GM18502 (cell line): ENCODE data around the gene GTF2H2C.
"Not testable (repeated sequence)": the region's sequence is repeated elsewhere in the genome, so short reads cannot be mapped to it uniquely, and the experiment has no call there.

Source experiments
- ATAC-seq: cut with Tn5 transposase; IDR thresholded peaks from one replicate; pipeline ENCODE4 v1.9.1; 2021; ENCODE audit warnings: mild to moderate bottlenecking; ENCODE audit not compliant: unreplicated experiment, poor library complexity

The GTF2H2C gene

DNA sequence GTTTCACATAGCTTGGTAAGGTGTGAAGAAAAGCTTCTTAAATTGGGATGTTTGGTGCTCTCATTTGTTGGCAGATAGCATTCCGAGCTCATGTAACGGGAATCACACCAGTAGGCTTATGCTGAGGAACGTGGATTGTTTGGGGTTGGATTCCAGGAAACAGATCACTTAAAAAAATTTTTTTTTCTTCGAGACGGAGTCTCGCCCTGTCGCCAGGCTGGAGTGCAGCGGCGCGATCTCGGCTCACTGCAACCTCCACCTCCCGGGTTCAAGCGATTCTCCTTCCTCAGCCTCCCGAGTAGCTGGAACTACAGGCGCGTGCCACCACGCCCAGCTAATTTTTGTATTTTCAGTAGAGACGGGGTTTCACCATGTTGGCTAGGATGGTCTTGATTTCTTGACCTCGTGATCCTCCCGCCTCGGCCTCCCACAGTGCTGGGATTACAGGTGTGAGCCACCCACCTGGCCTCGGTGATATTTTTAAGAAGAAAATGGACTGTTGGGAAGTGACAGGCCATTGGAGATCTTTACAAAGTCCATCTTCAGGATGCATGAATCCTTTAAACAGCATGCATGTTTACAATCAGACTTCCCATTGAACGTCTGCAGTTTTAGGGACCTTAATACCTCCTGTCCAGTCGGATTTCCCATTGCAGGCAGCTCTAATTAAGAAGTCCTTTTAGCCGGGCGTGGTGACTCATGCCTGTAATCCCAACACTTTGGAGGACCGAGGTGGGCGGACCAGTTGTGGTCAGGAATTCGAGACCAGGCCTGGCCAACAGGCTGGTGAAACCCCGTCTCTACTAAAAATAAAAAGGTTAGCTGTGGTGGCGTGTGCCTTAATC is 818 bp downstream of the GTF2H2C start:
- ATAC-seq = not testable (repeated sequence)

DNA sequence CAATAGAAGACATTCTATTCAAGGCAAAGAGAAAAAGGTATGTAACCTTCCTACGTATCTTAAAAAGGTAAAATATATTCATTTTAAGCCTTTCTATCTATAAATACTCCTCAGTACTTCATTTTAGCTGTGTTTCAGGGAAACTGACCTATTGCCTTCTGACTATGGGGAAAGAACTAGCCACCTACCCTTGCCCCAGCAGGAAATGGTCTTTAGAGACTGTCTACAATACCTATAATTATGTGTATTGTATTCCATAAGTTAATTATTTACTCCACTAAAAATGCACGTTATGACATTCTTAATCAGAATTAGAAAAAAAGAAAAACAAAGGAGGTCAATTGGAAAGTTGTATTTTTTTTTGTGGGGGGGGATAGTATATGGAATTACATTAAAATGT is 6.2 kb downstream of the GTF2H2C start:
- ATAC-seq = not testable (repeated sequence)

DNA sequence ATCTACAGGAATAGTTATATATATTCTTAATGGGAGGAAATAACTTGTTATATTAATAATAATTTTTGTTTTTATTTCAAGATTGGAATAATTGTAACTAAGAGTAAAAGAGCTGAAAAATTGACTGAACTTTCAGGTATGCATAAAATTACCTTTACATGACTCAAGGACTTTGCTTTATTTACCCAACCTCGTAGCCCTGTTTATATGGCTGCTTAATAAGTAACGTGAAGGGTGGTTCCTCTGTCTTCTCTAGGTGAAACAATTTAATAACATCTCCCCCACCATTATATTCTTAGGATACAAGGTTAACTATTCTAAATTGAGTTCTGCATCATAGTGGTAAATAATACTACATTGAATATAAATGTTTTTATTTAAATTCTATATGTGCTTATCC is 8.1 kb downstream of the GTF2H2C start:
- not testable (repeated sequence) for ATAC-seq

DNA sequence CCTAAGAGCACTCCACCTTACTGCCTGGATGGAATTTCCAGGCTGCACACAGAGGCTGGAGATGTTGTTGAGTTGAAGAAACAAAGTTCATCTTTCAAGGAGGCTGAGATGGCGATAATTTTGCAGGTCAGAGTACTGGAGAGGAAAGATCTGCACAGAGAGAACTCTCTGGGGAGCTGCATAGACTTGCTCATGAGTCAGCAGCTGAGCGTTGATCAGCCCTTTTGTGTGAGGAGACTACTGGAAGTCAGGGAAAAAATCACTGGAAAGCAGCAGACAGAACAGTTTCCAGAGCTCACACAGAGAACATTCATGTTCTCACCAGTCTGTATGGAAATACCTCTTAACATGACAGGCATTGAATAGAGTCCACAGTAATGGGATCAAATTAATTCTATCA is 23.4 kb downstream of the GTF2H2C start:
- ATAC-seq = not testable (repeated sequence)

DNA sequence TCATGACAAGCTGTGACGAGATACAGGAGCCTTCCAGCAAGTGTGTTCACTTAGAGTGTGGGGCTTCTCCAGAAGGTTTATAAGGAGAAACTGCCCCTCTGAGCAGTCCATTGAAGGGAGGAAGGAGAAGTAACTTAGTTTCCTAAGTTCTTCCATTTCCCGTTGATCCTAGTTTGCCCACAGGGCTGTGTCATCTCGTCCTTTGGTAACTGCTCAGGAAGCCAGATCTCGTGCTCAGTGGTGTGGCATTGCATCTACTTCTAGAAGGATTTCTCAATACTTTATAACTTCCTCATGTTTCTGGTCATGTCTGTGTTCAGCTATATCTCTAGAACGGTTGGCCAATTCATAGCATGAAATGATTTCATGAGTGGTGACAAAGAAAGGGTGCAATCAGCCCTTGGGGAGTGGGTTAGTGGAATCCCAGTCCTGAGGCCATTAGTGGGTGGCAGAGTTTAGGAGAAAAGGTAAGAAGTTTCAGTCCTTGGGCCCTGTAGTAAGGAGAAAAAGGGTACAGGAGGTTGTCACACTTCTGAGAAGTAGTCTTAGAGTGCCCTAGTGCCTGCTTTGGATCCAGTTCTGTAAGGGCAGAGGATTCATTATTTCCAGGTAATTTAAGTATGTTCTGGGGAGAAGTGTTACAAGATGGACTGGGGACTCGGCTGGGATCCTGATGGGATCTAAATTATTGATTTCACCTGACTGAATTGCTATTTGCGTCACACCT is 36.3 kb downstream of the GTF2H2C start:
- not testable (repeated sequence) for ATAC-seq

DNA sequence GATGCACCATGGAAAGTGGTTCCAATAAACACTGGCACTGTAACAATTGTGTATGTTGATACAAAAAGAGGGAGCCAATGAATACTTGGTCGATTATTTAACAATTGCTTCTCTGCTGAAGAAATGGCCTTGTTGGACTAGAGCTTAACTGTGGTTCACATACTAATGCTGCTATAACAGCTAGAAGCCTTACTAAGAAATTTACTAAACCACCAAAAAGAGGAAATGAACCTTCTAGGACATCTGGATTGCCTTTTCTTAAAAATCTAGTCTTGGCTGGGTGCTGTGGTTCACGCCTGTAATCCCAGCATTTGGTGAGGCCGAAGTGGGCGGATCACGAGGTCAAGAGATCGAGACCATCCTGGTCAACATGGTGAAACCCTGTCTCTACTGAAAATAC is 42.0 kb downstream of the GTF2H2C start:
- peak; percentile 87 for ATAC-seq

DNA sequence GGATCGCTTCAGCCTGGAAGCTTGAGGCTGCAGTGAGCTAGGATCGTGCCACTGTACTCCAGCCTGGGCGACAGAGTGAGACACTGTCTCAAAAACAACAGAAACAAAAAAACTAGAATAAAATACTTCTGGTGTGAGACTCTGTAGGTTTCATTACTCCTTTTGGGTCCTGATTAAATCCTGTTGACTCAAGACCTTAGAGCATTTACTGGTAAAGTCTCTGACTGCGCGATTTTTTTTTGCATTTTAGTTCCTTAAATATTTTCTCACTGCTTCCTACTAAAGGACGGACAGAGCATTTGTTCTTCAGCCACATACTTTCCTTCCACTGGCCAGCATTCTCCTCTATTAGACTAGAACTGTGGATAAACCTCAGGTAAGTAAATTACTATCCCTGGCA is 46.8 kb downstream of the GTF2H2C start:
- not testable (repeated sequence) for ATAC-seq

DNA sequence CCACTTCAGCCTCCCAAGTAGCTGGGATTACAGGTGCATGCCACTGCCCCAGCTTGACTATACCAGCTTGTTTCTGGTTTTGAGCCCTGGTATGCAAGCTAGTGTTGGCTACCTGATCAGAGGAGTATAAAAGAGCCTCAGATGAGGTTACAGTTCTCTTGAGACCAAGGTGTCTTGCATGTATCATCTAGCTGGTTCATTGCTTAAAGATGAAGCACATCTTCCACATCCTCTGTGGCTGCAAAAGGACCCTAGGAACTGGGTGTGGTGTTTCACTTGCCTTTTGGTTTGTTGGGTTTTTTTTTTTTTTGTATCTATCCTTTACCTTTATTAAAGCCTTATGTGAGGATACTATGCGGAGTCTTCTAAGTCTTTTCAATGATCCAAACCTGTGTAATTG is 47.8 kb downstream of the GTF2H2C start:
- ATAC-seq = not testable (repeated sequence)

DNA sequence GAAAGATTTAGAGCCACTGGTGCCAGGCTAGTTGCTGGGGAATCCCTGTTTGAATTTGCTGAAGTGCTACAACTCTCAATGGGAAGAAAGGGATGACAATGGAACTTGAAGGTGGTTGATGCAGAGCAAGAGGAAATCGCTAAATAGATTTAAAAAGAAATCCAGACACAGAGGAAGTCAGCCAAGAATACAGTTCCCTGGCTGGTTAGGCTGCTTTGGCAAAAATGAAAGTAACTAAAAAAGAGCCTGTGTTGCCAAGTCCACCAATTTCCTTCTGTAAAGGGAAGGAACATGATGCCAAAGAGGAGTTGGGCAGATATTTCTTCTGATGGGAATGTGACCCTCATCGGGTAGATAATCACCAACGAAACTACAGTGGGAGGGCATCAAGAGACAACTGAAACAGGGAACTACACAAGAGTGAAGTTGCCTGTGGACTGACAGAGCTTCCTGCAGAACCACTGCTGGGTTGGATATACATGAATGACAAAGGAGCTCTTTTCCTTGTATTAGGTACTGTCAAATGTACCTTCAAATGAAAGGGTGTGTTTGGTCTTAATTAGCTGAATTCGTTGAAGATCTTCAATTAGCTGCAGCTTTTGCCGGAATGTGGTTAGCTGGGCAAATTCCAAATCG is 49.0 kb downstream of the GTF2H2C start:
- ATAC-seq = not testable (repeated sequence)

DNA sequence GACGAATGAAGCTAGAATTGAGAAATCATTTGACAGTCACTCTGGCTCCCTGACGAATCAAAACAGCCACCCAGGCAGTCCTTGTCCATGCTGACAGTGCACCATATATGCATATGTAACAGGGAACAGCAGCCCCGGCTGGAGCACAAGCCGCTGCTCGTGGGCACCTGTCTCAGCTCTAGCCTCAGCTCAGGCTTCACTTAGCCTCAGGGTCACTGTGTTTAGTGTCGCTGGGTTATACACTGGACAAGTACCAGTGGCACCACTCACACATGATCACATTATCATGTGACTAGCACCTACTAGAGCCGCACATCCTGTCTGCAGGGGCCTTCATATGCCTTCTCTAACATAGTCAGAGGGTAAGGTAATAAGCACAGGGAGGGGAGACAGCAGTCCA is 54.9 kb downstream of the GTF2H2C start:
- ATAC-seq = not testable (repeated sequence)

DNA sequence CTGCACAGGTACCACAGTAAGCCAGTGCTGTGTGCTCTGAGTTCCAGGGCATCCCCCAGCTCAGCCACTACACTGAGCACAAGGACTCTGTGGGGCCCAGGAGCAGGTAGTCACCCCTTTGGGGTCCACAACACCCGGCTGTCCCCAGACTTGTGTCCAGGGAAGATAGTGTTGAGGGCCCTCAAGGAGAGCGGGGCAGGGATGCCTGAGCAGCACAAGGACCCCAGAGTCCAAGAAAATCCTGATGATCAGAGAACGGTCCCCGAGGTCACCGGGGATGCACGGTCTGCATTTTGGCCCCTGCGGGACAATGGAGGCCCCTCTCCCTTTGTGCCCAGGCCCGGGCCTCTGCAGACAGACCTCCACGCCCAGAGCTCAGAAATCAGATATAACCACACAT is 71.9 kb downstream of the GTF2H2C start:
- not testable (repeated sequence) for ATAC-seq
